ENCODE results near the gene CD83.

CD83 gene

GRCh38 chr6:14092316-14092715 is 25.3 kb upstream of the CD83 start:
- no peak for DNase-seq

GRCh38 chr6:14092838-14093789 is 24.5 kb upstream of the CD83 start:
- DNase-seq = no peak

- DNase-seq = no peak
Observed at GRCh38 chr6:14094721-14095120, 22.9 kb upstream of the CD83 start.

GRCh38 chr6:14095437-14095836 is 22.1 kb upstream of the CD83 start:
- no peak for DNase-seq

GRCh38 chr6:14100138-14100537 is 17.4 kb upstream of the CD83 start:
- no peak for DNase-seq

GRCh38 chr6:14100966-14101365 is 16.6 kb upstream of the CD83 start:
- no peak for DNase-seq

- no peak for DNase-seq
Observed at GRCh38 chr6:14102383-14102782, 15.2 kb upstream of the CD83 start.

GRCh38 chr6:14105547-14105946 is 12.0 kb upstream of the CD83 start:
- no peak for DNase-seq

GRCh38 chr6:14107000-14107399 is 10.6 kb upstream of the CD83 start:
- DNase-seq = no peak

GRCh38 chr6:14107711-14108494 is 9.7 kb upstream of the CD83 start:
- DNase-seq = no peak

GRCh38 chr6:14108571-14109410 is 8.8 kb upstream of the CD83 start:
- no peak for DNase-seq

- no peak for DNase-seq
Observed at GRCh38 chr6:14109411-14109826, 8.2 kb upstream of the CD83 start.

GRCh38 chr6:14110001-14110818 is 7.4 kb upstream of the CD83 start:
- DNase-seq = no peak

GRCh38 chr6:14113976-14114375 is 3.6 kb upstream of the CD83 start:
- no peak for DNase-seq

GRCh38 chr6:14118091-14118439 is 493 bp downstream of the CD83 start:
- no peak for DNase-seq

- no peak for DNase-seq
Observed at GRCh38 chr6:14118446-14118845, 874 bp downstream of the CD83 start.

GRCh38 chr6:14119784-14120183 is 2.2 kb downstream of the CD83 start:
- DNase-seq = no peak

GRCh38 chr6:14120546-14120945 is 3.0 kb downstream of the CD83 start:
- no peak for DNase-seq

- no peak for DNase-seq
Observed at GRCh38 chr6:14121936-14122344, 4.4 kb downstream of the CD83 start.

GRCh38 chr6:14123386-14124111 is 6.0 kb downstream of the CD83 start:
- no peak for DNase-seq

GRCh38 chr6:14125346-14125745 is 7.8 kb downstream of the CD83 start:
- DNase-seq = no peak

- DNase-seq = no peak
Observed at GRCh38 chr6:14126191-14126590, 8.6 kb downstream of the CD83 start.

All from NCI-H526 treated with DMSO at 0.1 percent for 48 hours (cell line).